Fibroblast of gingiva (primary cell): ENCODE results near the gene PDCD6IP.

Experiments used
- DNase-seq: peaks from one replicate; pipeline ENCODE4 v3.0.0-alpha.2; 2011; ENCODE audit warnings: low read depth

Gene PDCD6IP

GRCh38 chr3:33889394-33890039 is 91.1 kb downstream of the PDCD6IP start:
- DNase-seq = no peak

- no peak for DNase-seq
Observed at GRCh38 chr3:33892655-33893054, 94.2 kb downstream of the PDCD6IP start.

- no peak for DNase-seq
Observed at GRCh38 chr3:33895658-33896057, 97.2 kb downstream of the PDCD6IP start.

- no peak for DNase-seq
Observed at GRCh38 chr3:33897306-33897705, 98.9 kb downstream of the PDCD6IP start.

- DNase-seq = no peak
Observed at GRCh38 chr3:33898901-33899300, 100.5 kb downstream of the PDCD6IP start.

GRCh38 chr3:33900440-33900808 is 102.0 kb downstream of the PDCD6IP start:
- no peak for DNase-seq

- no peak for DNase-seq
Observed at GRCh38 chr3:33900809-33901505, 102.5 kb downstream of the PDCD6IP start.

GRCh38 chr3:33901862-33902563 is 103.6 kb downstream of the PDCD6IP start:
- DNase-seq = no peak

GRCh38 chr3:33904730-33905129 is 106.3 kb downstream of the PDCD6IP start:
- DNase-seq = no peak

GRCh38 chr3:33908250-33908851 is 109.9 kb downstream of the PDCD6IP start:
- no peak for DNase-seq

GRCh38 chr3:33909547-33909946 is 111.1 kb downstream of the PDCD6IP start:
- DNase-seq = no peak

- DNase-seq = no peak
Observed at GRCh38 chr3:33910031-33910430, 111.6 kb downstream of the PDCD6IP start.

GRCh38 chr3:33911525-33912322 is 113.3 kb downstream of the PDCD6IP start:
- no peak for DNase-seq

- no peak for DNase-seq
Observed at GRCh38 chr3:33914212-33914611, 115.8 kb downstream of the PDCD6IP start.

GRCh38 chr3:33914731-33915379 is 116.4 kb downstream of the PDCD6IP start:
- no peak for DNase-seq

- DNase-seq = no peak
Observed at GRCh38 chr3:33915796-33916546, 117.5 kb downstream of the PDCD6IP start.

GRCh38 chr3:33918126-33918756 is 119.8 kb downstream of the PDCD6IP start:
- peak; percentile 35 for DNase-seq
